GM18861 (cell line): ENCODE measurements around the gene XRCC1.

Experiments
- ATAC-seq: cut with Tn5 transposase; IDR thresholded peaks from one replicate; pipeline ENCODE4 v1.9.1; 2021; ENCODE audit not compliant: unreplicated experiment

XRCC1 gene

GRCh38 chr19:43495082-43495481, 80.2 kb downstream of the XRCC1 start:
- ATAC-seq, result no peak
